SK-N-SH (cell line): ENCODE results near the gene PPY.

ENCODE experiments used
- CTCF ChIP-seq: fragments of 200-600 bp; sonication (generic); IDR thresholded peaks from 2 replicates; pipeline ENCODE4 v1.6.1; 2017; ENCODE audit warnings: antibody characterized with exemption, mild to moderate bottlenecking, moderate library complexity
- ELF1 ChIP-seq: IDR thresholded peaks from 2 replicates; pipeline ENCODE4 v1.4.0; 2012
- GABPA ChIP-seq: IDR thresholded peaks from 2 replicates; pipeline ENCODE4 v1.4.0; 2012; ENCODE audit warnings: low read depth, mild to moderate bottlenecking
- GATA2 ChIP-seq: sonication (generic); formaldehyde crosslinking; IDR thresholded peaks from 2 replicates; pipeline ENCODE4 v1.5.0; 2020; ENCODE audit warnings: mild to moderate bottlenecking, missing genetic modification reagents
- MAX ChIP-seq: IDR thresholded peaks from 2 replicates; pipeline ENCODE4 v1.4.0; 2012; ENCODE audit warnings: low read depth
- MEF2A ChIP-seq: IDR thresholded peaks from 2 replicates; pipeline ENCODE4 v1.4.0; 2012; ENCODE audit warnings: low read depth, borderline replicate concordance
- POLR2AphosphoS5 ChIP-seq: IDR thresholded peaks from 2 replicates; pipeline ENCODE4 v1.6.1; 2012; ENCODE audit warnings: low read depth, low read length
- SMC3 ChIP-seq: IDR thresholded peaks from 2 replicates; pipeline ENCODE4 v1.6.1; 2012; ENCODE audit warnings: low read depth, low read length, improper control_type of control experiment

- no peak for TF ChIP-seq CTCF
- no peak for TF ChIP-seq ELF1
- no peak for TF ChIP-seq POLR2AphosphoS5
- TF ChIP-seq GABPA, result no peak
- no peak for TF ChIP-seq SMC3
- no peak for TF ChIP-seq MAX
- TF ChIP-seq MEF2A, result no peak
- TF ChIP-seq GATA2 (CRISPR knock-in tag), result no peak
Observed at GRCh38 chr17:43966276-43966675, 24.0 kb upstream of the PPY start.
